Stimulated activated CD4-positive, alpha-beta T cell treated with anti-CD3 and anti-CD28 coated beads, Interleukin-15, amount 100 ng/mL, for 1 hour (primary cell): ENCODE data around the gene AGL.
"Not testable (repeated sequence)": the region's sequence is repeated elsewhere in the genome, so short reads cannot be mapped to it uniquely, and the experiment has no call there.

Experiments used
- DNase-seq, 2 donors: peaks; one replicate each; pipeline ENCODE4 v3.0.0-alpha.2; 2020; ENCODE audit warnings: low read depth in 1 of 2, low spot score in 1 of 2

AGL gene

GRCh38 chr1:99850459-99851291, 514 bp downstream of the AGL start:
- DNase-seq: no peak

- no peak for DNase-seq
Measured at GRCh38 chr1:99851850-99852454, 1.8 kb downstream of the AGL start.

GRCh38 chr1:99852648-99853047, 2.5 kb downstream of the AGL start:
- no peak for DNase-seq

GRCh38 chr1:99855914-99856450, 5.8 kb downstream of the AGL start:
- no peak for DNase-seq

- DNase-seq: not testable (repeated sequence)
Measured at GRCh38 chr1:99857041-99857440, 6.9 kb downstream of the AGL start.

GRCh38 chr1:99858286-99858685, 8.1 kb downstream of the AGL start:
- no peak for DNase-seq

GRCh38 chr1:99858881-99859280, 8.7 kb downstream of the AGL start:
- DNase-seq: no peak

GRCh38 chr1:99860703-99861102, 10.5 kb downstream of the AGL start:
- no peak for DNase-seq

GRCh38 chr1:99867682-99868081, 17.5 kb downstream of the AGL start:
- DNase-seq: no peak

GRCh38 chr1:99869304-99869703, 19.1 kb downstream of the AGL start:
- DNase-seq: no peak

- DNase-seq: no peak
Measured at GRCh38 chr1:99869723-99870122, 19.6 kb downstream of the AGL start.

- no peak for DNase-seq
Measured at GRCh38 chr1:99872063-99872462, 21.9 kb downstream of the AGL start.

GRCh38 chr1:99877568-99877967, 27.4 kb downstream of the AGL start:
- no peak for DNase-seq

GRCh38 chr1:99886179-99886578, 36.0 kb downstream of the AGL start:
- DNase-seq: no peak

- no peak for DNase-seq
Measured at GRCh38 chr1:99886841-99887240, 36.7 kb downstream of the AGL start.

GRCh38 chr1:99887890-99888289, 37.7 kb downstream of the AGL start:
- no peak for DNase-seq

- DNase-seq: no peak
Measured at GRCh38 chr1:99891997-99892396, 41.8 kb downstream of the AGL start.

- DNase-seq: not testable (repeated sequence)
Measured at GRCh38 chr1:99903278-99903677, 53.1 kb downstream of the AGL start.

- DNase-seq: no peak
Measured at GRCh38 chr1:99906535-99906934, 56.4 kb downstream of the AGL start.

- DNase-seq: no peak
Measured at GRCh38 chr1:99917214-99917613, 67.1 kb downstream of the AGL start.

- no peak for DNase-seq
Measured at GRCh38 chr1:99919220-99919619, 69.1 kb downstream of the AGL start.

- DNase-seq: no peak
Measured at GRCh38 chr1:99934801-99935200, 84.6 kb downstream of the AGL start.

- no peak for DNase-seq
Measured at GRCh38 chr1:99935534-99935933, 85.4 kb downstream of the AGL start.
